Fibroblast of lung (primary cell): ENCODE results near the gene PIK3C2G.

Source experiments
- EZH2 ChIP-seq: IDR thresholded peaks from 2 replicates; pipeline ENCODE4 v1.5.1; 2012; ENCODE audit warnings: low read length, control low read depth, mild to moderate bottlenecking; ENCODE audit errors: missing control alignments
- TF ChIP-seq, protein P1 (sequence below), 2 donors: IDR thresholded peaks in 1 of 2; conservative IDR thresholded peaks in 1 of 2; 1 replicate in 1 of 2; 2 replicates in 1 of 2; pipeline ENCODE4 v1.5.1; 2011 to 2012; ENCODE audit warnings: low read length in 2 of 2, control low read depth in 1 of 2, inconsistent platforms in 1 of 2, low read depth in 1 of 2, mild to moderate bottlenecking in 1 of 2

DNA sequence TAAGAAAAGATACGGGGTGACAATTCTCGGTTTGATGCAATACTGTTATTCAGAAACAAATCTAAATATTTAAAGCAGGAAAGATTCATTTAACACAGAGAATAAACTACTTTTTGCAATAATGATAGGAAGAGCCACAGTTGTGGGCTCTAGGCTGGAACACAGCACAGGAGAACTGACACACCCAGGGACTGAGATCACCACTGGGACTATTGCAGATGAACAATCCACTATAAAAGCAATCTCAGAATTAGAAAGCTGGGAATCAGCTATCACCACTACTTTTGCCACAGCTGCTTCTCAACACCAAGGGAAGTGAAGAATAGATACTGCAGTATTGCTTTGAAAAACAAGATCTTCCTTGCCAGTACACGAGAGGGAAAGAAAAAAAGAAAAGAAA is 4.1 kb upstream of the PIK3C2G start:
- TF ChIP-seq, protein P1, sequence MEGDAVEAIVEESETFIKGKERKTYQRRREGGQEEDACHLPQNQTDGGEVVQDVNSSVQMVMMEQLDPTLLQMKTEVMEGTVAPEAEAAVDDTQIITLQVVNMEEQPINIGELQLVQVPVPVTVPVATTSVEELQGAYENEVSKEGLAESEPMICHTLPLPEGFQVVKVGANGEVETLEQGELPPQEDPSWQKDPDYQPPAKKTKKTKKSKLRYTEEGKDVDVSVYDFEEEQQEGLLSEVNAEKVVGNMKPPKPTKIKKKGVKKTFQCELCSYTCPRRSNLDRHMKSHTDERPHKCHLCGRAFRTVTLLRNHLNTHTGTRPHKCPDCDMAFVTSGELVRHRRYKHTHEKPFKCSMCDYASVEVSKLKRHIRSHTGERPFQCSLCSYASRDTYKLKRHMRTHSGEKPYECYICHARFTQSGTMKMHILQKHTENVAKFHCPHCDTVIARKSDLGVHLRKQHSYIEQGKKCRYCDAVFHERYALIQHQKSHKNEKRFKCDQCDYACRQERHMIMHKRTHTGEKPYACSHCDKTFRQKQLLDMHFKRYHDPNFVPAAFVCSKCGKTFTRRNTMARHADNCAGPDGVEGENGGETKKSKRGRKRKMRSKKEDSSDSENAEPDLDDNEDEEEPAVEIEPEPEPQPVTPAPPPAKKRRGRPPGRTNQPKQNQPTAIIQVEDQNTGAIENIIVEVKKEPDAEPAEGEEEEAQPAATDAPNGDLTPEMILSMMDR (conservative IDR thresholded peaks at IDR 0.05 in 1 of 2, IDR thresholded peaks at IDR 0.05 in 1 of 2; ENCODE audit: low read depth in 1 of 2, low read length in 2 of 2), result no peak
- no peak for TF ChIP-seq EZH2
